ENCODE data around the gene RPS6KA2.

RPS6KA2 gene

DNA sequence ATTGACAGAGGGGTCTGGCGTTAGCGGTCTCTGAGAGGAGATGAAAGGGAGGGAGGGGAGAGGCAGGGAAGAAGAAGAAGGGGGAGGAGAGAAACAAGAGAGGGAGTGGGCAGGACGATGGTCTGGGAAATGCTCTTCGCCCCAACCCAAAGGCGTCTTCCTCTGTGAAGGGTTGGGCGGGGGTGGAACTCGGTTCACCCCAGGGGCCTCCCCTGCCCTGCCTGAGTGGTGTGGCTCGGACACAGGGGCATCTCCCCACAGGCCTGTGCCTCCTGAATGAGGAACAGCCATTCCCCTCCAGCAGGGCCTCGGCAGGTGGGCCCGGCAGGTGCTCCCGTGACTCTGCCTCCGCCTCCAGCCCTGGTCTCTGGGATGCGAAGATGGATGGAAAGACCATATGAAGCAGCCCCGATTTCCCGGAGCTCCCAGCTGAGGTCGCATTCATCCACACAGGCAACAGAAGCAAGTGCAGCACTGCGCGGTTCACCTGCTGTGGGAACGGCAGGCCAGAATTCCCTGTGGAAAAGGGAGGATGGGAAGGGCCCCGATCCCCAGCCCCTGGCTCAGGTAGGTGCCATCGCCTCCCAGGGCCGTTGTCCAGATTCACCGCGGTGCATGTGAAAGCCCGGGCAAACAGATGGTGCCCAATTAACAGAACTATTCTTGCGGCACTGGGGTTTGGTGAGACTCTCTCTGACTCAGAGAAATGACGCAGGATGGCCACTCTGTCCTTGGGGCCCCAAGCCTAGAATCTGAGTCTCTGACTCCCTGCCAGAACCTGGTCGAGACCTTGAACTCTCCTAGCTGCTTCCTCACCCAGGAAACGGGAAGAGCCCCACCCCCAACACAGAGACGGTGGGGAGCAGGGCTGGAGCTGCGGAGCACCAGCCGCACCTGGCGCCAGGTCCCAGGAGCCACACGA, 29.4 kb upstream of the RPS6KA2 start:
- in situ Hi-C loops (cut with MboI; ENCODE audit: low sequenced_read_pairs) = no loop called here

DNA sequence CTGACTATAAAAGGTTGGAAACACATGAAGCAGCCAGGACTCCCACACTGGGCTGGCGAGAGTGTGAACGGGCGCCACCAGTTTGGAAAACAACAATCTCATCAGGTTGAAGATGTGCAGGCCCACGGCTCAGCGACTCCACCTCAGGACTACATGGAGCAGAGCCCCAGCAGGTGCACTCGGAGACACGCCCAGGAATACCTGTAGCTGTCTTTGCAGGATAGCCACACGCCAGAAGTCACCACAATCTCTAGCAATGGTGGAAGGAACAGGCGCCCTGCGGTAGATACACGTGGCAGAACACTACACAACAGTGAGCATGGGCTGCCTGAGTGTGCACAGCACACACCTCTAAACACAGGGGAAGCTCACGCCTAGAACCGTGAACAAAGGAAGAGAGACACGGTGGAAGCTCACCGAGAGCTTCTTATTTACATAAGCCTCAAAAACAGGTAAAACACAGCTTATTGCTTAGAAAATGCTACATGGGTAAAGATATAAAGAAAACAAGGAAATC, 28.7 kb upstream of the RPS6KA2 start:
- in situ Hi-C loops (cut with MboI; ENCODE audit: low sequenced_read_pairs) = no loop called here

DNA sequence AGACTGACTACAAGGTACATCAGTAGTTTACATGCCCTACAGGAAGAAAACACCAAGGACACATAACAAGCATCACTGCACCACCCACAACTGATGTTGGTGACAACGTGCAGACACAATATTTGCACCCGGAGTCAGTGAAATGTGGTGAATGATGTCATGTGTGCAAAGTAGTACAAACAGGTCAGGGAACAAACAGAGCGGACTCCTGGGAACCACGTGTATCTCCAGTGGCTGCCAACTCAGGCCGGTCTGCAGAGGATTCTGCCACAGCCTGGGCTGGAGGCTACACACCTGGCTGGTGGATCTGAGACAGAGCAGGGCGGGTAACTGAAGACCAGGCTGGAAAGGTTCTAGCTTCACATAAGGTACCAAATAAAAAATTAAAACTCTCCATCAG, 28.2 kb upstream of the RPS6KA2 start:
- in situ Hi-C loops (cut with MboI; ENCODE audit: low sequenced_read_pairs) = no loop called here

DNA sequence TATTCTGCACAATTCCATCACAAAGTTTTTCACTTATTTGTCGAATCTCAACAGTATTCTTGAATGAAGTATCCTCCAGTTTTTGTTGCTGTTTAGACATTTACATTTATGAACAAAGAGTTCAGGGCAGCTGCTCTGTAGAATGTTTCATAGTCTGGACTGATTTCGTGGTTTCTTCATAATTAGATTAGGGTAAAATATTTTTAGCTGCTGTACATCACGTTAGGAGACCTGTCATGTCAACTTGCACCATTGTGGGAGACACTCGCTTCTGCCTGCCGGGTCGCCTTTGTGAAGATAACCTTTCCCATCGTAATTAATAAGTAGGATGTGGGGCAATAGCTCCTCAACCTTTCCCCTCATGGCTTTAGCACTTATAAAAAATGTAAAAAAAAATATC, 27.5 kb upstream of the RPS6KA2 start:
- in situ Hi-C loops (cut with MboI; ENCODE audit: low sequenced_read_pairs) = no loop called here

DNA sequence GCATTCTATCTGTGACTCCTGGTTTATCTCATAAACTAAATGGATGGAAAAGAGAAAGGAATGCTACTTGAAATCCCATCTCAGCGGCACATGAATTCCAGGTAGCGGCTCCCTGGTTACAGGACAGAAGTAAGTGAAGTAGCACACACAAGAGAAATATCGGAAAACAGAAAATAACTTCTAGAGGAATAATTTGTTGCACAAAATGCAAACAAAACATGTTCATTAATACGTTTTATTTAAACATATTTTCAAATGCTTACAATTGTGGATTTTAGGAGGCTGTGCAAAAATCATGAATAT, 26.5 kb upstream of the RPS6KA2 start:
- in situ Hi-C loops (cut with MboI; ENCODE audit: low sequenced_read_pairs) = no loop called here

DNA sequence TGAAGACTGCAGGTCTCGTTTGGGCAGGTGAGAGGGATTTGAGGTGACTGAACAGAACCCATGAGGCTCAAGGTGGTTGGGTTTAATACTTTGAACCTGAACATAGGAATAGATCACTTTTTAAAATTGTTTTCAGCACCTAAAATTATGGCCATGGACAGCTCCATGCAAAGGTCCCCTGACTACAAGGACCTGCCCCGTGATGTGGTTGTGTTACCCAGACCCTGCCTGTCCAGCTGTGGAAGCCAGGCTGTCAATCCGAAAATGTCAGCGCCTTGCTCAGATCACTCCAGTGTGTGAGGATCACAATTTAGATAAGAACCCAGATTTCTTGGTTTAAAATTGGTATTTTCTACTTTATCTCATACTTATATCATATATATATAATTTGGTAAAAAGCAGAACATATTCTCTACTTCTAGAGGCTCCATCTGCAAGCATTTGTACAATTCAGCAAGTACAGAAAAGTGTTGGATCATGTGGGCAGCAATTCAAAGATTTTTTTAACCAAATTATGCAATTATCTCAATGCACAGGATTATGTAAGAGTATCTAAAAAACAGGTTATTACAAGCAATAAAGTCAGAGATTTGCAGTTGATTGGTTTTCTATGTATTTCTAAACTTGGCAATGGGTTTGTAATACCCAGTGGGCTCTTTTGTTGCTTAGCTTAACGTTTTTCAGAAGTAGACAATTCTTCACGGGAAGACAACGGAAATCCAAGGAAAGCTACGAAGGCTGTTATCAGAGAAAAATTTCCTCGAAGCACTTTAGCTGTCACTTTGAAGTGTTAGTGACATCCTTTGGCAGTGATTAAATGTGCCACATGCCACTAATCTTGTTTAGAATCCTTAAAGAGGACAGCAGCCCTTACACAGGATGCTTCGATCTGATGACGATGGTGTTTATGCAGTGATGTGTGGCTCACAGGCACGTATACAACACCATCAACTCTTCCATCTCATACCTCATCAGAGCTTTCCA, 24.1 kb upstream of the RPS6KA2 start:
- in situ Hi-C loops (cut with MboI; ENCODE audit: low sequenced_read_pairs) = no loop called here

DNA sequence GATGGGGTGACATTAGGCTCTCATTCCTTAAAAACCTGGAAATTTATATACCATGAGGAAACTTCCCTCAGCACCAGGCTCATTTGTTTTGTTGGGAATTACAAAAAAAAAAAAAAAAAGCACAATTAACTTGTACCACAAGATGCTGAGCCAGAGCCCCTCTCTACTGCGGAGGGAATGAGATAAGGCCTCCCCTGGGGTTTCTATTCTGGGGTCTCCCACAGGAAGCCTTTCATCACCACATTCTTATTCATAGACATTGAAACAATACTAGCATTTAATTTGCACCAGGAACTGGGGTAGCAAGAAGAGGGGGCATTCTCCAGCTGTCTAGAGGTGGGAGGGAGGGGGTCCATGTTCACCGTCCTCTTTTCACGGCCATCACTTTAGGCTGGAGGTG, 23.0 kb upstream of the RPS6KA2 start:
- in situ Hi-C loops (cut with MboI; ENCODE audit: low sequenced_read_pairs) = no loop called here

DNA sequence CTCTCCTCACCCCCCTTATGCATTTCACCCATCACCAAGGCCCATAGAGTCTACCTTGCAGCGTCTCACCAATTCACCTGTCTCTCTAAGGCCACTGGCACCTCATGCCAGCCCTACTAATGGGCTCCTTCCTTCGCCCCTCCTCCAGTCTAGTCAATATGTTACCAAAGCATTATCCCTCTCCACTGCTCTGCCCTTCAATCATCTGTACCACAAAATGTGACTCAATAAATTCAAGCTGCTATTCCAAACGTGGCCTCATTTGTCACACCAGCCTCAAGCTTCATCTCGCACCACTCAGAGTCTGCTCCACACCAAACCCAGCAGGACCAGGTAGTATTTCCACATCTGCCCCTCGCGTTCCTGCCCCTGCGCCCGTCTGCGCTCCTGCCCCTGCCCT, 21.8 kb upstream of the RPS6KA2 start:
- in situ Hi-C loops (cut with MboI; ENCODE audit: low sequenced_read_pairs) = no loop called here

DNA sequence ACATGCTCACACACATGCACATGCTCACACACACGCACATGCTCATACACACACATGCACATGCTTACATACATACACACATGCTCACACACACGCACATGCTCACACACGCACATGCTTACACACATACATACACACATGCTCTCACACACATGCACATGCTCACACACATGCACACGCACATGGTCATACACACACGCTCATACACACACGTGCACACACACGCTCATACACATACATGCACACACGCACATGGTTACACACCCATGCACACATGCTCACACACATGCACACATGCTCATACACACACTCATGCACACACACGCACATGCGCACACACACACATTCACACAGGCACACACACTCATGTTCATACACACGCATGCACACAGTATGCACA, 20.8 kb upstream of the RPS6KA2 start:
- in situ Hi-C loops (cut with MboI; ENCODE audit: low sequenced_read_pairs) = no loop called here

DNA sequence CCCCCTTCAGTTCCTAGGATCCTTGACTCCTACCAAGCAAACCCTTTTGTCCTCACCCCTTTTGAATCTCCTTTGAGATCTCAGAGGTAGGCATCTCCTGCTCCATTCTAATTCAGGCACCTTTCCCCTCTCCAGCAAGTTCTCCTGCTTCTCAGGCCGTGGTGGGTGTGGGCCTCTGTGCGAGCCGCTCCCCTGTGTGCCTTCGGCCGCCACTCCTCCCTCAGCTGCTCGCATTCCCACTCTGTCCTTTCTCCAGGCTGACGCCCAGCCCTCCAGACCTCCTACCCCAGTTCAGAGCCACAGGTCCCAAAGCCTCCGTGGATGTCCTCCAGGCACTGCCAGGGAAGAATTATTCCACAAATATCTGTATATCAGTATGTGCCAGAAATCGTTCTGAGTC, 19.7 kb upstream of the RPS6KA2 start:
- in situ Hi-C loops (cut with MboI; ENCODE audit: low sequenced_read_pairs) = no loop called here

DNA sequence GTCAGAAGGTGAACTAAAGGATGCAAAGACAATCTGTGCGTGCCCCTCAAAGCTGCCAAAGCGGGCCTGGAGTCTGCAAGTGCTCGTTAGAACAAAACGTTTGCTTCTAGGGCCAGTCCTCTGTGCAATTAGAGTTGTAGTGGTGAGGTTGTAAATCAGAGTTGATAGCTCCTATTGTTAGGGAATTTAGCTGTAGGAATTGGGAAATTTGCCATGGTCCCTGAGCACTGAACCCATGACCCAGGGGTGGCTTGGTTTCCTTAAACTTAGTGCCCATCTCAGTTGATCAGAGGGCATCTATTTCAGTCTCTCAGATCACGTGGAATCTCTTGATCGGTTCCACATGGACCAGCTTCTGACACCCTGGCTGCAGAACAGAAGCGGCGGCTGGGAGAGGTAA, 18.8 kb upstream of the RPS6KA2 start:
- in situ Hi-C loops (cut with MboI; ENCODE audit: low sequenced_read_pairs) = no loop called here

DNA sequence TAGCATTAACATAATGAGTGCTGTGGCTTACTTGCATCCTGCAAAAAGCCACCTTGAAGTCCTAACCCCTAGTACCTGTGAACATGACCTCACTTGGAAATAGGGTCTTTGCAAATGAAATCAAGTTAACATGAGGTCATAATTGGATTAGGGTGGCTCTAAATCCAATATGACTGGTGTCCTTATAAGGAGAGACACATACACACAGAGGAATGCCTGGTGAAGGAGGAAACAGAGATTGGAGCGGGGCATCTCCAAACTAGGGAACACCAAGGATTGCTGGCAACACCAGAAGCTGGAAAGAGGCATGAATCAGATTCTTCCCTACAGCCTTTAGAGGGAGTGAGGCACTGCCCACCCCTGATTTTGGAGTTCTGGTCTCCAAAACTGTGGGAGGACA, 17.6 kb upstream of the RPS6KA2 start:
- in situ Hi-C loops (cut with MboI; ENCODE audit: low sequenced_read_pairs) = no loop called here

DNA sequence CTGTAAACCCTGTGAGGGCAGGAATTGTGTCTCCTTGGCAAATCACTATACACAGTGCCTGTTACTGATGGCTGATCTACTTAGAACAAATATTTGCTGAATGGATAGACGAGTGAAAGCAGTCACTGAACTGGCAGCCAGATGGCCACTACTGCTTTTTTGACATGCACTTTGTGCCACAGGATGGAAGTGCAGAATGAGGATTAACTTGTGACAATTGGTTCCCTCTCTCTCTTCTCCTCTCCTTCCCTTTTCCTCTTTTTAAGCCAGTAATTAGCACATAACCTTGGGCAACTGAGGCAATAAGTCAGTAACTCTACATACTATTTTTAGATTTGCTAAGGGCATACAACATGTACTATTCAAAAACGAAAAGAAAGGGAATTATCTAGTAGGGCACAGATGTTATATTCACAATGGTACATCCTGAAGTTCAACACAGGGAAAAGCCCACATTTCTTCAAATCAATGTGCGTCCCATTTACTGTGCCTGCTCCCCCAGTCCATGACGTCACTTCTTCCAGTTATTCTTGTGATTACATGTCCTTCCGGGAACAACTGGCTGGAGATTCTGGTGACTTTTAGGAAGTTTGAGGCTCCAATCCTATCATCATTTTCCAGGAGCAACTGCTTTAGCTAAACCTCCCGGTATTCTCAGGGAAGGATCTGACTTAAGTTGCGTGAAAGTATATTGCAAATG, 17.0 kb upstream of the RPS6KA2 start:
- in situ Hi-C loops (cut with MboI; ENCODE audit: low sequenced_read_pairs) = no loop called here

DNA sequence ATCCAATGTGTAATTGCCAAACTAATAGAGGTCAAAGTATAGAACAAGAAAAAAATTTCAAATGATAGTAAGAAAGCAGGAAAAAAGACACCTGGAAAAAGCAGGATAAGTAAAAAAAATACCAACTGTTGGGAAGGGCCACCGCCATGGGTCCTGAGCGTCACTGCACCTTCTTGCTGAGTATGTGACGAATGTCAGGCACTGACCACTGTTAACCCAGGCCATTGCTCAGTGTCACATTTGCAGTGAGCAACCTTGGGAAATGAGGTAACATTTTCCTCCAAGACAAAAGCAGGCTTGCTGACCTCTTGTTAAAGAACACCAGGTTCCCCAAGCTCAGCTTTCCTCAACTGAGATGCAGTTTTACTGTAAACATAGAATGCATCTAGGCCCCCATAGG, 15.6 kb upstream of the RPS6KA2 start:
- in situ Hi-C loops (cut with MboI; ENCODE audit: low sequenced_read_pairs) = no loop called here

DNA sequence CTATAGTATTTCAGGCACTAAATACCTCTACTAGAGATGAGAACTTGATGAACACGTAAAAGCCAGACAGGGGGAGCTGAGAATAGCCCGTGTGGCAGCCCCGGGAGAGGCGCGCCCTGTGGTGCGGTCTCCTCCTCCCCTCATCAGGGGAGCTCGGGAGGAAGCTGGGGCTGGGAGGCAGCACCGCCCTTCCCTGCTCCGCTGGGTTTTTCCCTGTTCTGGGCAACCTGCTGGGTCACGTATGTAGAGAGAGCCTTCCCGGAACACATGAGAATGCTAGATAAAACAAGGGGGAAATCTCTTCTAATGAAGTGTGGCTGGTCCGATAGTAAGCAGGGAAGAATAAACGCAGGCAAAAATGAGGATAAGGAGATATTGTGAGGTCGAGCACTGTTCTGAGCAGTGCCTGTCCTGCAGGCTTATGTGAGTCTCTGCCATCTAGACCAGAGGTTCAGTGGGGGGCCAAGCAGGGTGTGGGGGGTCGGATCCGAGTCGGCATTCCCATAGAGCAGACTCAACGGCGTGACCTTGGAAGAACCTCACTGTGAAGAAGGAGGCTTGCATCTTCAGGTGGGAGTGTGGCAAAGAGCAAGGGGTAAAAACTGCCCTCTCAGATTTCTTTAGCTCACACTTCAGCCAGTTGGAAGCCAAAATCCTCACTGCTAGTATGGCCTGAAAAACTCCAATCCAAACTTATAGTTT, 13.4 kb upstream of the RPS6KA2 start:
- in situ Hi-C loops (cut with MboI; ENCODE audit: low sequenced_read_pairs) = no loop called here

DNA sequence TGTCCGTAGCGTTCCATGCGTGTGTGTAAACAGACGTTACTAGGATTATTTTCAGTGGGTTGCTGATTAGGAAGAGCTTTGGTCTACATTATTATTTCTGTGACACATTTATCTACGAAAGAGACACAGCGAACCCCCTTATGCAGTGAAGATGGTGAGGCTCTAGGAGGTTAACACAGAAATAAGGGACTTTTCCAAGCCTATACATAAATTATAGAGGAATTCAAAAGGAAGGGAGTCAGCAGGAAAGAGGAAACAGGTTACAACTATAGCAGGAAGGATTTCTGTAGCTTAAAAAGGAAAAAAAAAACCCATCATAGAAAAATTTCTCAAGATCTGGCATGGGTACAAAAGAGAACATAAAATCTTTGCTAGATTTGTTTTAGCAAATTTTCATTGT, 12.9 kb upstream of the RPS6KA2 start:
- in situ Hi-C loops (cut with MboI; ENCODE audit: low sequenced_read_pairs) = no loop called here

DNA sequence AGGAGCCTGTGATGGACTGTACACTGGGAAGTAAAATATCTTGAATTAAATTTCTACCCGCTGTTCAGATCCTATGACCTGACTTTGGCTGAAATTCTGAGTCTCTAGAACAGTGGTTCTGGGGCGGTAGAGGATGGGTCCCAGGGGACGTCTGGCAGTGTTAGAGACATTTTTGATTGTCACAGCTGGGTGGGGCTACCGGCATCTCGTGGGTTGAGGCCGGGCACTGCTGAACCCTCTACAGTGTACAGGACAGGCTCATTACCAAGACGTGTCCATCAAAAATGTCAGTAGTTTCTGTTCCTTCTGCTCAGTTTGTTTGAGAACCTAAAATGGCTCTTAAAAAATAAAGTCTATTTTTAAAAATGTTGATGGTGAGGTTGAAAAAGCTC, 11.5 kb upstream of the RPS6KA2 start:
- in situ Hi-C loops (cut with MboI; ENCODE audit: low sequenced_read_pairs) = no loop called here

DNA sequence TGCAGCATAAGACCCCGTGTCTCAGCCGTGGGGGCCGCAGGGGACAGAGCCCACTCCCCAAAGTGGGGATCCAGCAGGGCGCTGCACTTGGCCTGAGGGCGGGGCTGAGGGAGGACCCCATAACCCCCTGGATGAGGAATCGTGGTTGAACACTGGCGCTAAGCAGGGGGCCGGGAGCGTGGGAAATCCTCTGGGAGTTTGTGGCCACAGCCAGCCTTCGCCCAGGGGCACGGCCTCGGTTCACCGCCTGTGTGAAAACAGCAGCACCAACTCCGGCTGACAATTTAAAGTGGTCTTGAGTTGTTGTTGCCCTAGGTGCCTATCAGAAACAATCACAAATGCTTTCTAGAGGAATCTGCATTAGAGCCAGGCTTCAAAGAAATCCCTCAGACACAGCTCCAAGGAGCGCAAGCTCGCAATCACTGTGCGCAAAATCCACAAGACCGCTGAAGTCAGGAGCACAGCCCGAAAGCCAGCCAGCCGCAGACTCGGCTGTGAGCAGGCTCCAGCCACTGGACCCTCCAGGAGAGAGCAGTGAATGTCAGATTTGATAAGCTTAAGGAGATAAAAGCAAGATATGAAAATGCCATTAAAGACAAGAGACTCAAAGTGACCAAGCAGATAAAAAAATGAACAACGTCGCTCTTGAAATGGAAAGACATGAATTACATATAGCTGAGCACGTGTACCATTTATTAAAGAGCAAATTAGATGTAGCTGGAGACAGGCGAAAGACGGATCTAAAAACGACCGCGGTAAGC, 10.9 kb upstream of the RPS6KA2 start:
- in situ Hi-C loops (cut with MboI; ENCODE audit: low sequenced_read_pairs) = no loop called here

DNA sequence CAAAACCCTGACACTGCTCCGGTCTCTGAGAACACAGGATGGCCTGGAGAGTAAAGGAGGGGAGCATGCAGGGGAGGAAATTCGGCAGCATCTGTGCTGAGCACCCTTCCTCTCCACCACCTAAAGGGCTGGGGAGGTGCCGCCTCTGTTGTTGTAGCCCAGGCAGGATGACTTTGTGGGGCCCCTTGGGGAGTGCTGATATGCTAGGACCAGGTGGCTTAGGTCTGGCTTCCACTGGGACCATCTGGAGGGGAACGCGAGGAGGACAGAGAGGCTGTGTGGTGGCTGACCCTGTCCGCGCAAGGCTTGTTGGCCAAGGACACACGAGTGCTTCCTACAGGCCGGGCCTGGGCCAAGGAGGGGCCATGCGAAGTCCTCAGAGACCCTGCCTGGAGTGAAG, 9.9 kb upstream of the RPS6KA2 start:
- in situ Hi-C loops (cut with MboI; ENCODE audit: low sequenced_read_pairs) = no loop called here
